Measurements from ENCODE around the gene MOSPD3. TPM values are rescaled to one million over a fixed set of nuclear protein-coding genes. Genes with fewer than 3 reads are reported as not detected.

Gene MOSPD3
- total RNA-seq, 1 donor from 2014 or later, result 23.0 TPM

DNA sequence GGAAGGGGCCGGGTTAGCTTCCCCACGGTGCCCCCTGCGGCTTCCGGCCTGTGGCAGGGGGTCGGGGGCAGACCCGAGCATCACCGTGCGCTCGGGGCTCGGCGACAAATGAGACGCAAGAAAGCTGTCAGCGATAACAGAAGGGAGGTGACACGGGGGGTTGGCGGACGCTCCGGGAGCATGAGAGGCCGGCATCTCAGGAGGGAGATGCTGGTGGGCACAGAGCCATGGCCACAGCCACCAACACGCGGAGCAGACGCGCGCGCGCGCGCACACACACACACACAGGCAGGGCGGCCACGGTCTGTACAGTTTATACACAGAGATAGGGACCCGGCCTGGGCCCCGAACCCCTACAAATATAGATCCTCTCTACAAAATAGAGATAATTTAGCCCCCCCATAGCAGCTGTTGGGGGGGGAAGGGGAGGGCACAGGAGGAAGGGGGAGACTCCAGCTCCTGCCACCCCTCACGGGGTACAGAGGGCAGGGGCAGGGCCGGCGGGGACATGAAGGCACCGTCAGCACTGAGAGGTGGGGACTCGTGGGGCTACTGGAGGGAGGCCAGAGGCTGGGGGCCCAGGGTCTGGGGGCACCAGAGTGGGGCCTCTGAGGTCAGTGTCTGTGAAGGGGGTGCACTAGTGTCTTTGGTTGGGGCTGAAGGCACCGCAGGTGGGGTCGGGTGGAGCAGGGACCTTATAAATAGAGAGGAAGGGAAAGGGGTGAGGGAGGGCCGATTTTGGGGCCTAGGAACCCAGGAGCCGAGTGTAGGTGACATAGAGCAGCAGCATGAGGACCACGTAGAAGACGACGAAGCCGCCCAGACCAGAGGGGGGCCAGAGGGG lies 37.8 kb upstream of the MOSPD3 start:
- no peak for ATAC-seq
- intact Hi-C loops (cut with DNase I), result no loop called here
- no peak for DNase-seq (ENCODE audit: low spot score)

GRCh38 chr7:100575206-100575631 lies 37.1 kb upstream of the MOSPD3 start:
- intact Hi-C loops (cut with DNase I), result no loop called here
- DNase-seq (ENCODE audit: low spot score), result no peak
- ATAC-seq, result no peak

DNA sequence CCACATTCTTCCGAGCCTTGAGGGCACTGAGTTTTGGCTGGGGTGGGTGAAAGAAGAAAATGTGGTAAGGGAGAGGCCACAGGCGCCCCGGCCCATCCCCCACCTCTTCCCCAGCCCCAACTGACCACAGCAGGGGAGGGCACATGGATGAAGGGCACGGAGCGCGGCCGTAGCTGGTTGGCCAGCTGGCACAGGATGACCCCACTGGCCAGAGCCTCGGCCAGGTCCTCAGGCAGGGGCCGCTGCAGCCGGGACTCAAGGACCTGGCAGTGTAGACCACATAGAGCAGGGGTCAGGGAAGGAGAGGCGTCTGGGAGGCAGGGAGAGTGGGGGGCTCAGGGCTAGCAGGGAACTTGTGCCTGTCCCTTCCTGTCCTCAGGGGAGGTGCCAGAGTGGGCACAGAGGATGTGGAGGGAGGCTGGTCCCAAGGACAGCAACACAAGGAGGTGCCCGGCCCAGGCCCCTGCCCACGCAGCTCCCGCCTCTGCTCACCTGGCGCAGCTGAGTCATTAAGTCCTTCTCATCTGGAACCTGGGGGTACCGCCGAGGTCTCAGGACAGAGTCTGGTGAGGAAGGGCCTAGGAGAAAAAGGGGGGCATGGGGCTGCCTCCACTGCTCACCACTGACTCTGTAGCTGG lies 36.5 kb upstream of the MOSPD3 start:
- DNase-seq (ENCODE audit: low spot score) (no peak), ATAC-seq (no peak)
- intact Hi-C loops (cut with DNase I), result no loop called here

DNA sequence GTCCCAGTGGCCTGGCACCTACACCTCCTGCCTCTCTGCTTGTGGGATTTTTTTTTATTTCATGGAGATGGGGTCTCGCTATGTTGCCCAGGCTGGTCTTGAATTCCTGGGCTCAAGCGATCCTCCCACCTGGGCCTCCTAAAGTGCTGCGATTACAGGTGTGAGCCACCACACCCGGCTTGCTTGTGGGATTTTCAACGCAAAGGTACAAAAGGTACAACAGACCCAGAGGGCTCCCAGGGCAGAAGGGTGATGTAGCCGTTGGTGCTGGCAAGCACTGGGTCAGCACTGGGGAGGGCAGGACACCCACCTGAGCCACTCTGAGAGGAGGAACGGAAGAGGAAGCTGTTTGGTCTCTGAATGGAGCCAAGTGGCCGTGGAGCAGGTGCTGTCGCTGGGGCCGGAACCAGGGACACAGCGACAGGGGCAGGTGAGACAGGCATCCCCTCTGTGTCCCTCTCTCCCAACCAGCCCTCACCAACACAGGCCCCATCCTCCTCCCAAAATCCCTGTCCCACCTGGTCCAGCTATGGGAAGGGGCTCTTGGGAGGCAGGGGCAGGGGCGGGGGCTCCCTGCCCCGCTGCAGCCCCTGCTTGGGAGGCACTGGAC lies 35.9 kb upstream of the MOSPD3 start:
- ATAC-seq (no peak), DNase-seq (ENCODE audit: low spot score) (no peak)
- intact Hi-C loops (cut with DNase I), result no loop called here

DNA sequence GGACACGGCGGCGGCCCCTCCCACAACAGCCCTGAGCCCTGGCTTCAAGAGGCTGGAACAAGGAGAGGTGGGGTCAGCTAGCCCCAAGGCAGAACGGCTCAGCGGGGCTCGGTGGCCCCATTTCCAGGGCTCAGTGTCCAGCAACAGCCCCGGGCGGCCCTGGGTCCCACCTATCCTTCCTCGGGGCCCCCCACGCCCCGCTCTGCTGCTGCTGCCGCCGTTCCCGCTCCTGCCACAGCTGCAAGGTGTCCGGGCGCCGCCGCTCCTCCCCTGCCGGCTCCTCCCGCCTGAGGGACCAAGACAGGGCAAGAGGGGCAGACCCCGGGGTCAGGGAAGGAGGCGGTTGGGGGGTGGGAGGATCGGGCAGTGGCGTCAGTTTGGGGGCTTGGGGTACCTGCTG lies 35.2 kb upstream of the MOSPD3 start:
- ATAC-seq, result no peak
- intact Hi-C loops (cut with DNase I), result no loop called here

DNA sequence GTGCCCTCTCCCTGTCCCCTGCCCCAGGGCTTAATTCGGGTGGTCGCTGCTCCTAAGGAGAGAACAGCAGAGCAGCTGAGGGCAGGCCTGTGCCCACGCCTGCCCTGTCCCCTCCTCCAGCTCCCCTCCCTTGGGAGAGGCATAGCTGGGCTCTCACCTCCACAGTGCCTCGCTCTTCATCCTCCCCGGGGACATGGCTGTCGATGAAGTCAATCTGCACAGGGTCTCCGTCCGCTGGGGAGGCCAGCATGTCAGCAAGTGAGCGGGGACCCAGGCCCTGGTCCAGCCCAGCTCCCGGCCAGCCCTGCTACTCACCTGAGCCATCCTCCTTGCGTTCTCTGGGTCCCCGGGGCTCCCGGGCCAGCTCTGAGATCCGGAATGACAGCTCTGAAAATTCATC lies 34.8 kb upstream of the MOSPD3 start:
- ATAC-seq (no peak), DNase-seq (ENCODE audit: low spot score) (no peak)
- intact Hi-C loops (cut with DNase I), result no loop called here

More for the DNA sequence above, 35.2 kb upstream of the MOSPD3 start:
- no peak for DNase-seq (ENCODE audit: low spot score)

GRCh38 chr7:100578246-100579183 lies 33.8 kb upstream of the MOSPD3 start:
- DNase-seq (ENCODE audit: low spot score) (no peak), ATAC-seq (no peak)
- intact Hi-C loops (cut with DNase I), result no loop called here

GRCh38 chr7:100580466-100581283 lies 31.7 kb upstream of the MOSPD3 start:
- intact Hi-C loops (cut with DNase I), result no loop called here
- no peak for DNase-seq (ENCODE audit: low spot score)
- ATAC-seq, result no peak

DNA sequence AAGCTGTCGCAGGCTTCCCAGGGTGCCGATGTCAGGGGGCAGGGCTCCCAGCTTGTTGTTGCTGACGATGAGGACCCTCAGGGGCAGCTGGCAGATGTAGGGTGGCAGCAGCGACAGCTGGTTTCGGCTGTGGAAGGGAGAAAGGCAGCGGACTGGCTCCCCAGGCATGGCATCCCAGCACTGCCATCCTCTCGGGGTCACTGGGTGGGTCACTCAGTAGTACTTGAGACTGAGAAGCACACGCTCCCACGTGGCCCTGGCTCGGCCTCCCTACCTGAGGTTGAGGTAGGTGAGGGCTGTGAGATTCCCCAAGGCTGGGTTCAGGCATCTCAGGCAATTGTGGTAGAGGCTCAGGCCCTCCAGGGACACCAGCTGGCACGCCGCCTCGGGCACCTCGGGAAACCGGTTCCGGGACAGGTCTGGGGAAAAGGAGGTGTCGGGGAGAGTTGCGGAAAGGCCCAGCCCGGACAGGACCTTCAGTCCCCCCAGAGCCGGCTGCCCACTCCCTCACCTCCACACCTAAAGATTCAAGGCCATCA lies 30.2 kb upstream of the MOSPD3 start:
- intact Hi-C loops (cut with DNase I), result no loop called here
- no peak for ATAC-seq
- no peak for DNase-seq (ENCODE audit: low spot score)

GRCh38 chr7:100582650-100583049 lies 29.7 kb upstream of the MOSPD3 start:
- no peak for DNase-seq (ENCODE audit: low spot score)
- no peak for ATAC-seq
- intact Hi-C loops (cut with DNase I), result no loop called here

DNA sequence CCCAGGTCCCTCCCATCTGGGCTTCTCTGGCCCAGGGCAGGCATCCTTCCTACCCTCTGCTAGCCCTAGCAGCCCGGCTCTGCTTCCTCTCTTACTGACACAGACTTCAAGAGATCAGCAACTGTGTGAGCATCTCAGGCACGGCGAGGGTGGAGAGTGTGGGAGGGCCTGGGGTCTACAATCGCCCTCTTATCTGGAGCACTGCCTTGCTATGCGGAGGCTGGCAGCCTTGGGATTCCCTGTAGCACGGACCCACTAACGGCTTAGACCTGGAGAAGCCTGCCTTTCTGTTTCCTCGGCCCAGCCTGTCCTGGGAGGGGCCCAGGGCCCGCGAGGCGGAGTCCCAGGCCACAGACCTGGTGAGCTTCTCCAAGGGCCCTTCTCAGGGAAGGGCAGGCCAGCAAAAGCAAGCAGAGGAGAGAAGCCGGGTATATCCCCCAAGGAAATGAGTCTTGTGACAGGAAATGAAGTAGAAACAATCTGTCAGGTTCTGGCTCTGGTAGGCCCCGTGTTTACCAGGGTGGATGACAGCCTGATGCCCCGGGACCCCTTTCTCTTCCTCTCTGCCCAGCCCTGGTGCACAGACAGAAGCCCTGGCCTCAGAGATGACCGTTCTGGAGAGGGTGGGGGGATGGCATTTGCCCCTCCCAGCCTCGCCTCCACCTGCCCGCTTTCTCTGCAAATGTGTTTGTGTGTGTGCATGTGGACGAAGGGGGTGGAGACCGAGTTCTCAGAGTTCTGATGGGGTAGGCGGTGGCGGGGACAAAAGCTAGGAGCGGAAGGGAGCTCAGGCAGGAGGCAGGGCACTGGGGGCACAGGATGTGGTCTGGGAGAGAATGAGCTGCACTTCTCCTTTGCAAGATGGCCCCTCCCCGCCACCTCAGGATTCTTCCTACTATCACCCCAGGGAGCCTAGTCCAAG lies 28.9 kb upstream of the MOSPD3 start:
- peak; percentile 9 for ATAC-seq
- intact Hi-C loops (cut with DNase I), result no loop called here
- DNase-seq (ENCODE audit: low spot score), result peak; percentile 80

DNA sequence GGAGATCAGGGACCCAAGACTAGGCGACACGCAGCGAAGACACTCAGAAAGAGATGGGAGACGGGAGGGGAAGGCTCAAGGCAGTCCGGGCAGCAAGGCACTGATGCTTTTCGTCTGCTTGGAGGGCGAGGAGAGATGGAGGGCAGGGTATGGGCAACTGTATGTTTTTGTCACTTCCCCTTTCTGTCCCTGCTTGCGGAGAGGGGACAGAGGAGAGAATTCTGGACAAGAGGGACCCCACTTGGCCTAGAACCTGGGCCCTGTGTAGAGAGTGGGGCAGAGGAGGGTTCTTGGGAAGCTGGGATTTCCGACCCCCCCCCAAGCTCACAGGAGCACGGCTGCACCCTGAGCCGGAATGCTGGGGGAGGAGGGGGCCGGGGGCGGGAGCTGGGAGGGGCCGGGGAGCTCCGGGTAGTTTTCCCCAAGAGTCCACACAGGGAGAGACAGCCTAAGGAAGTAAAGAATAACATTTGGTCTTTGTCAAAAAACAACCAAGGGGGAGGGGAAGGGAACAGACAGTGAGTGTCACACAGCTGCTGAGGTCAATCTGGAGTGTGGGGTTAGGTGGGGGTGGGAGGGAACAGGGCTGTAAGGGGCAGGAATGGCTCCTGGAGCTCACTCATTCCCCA lies 28.2 kb upstream of the MOSPD3 start:
- intact Hi-C loops (cut with DNase I), result no loop called here
- ATAC-seq (no peak), DNase-seq (ENCODE audit: low spot score) (no peak)

DNA sequence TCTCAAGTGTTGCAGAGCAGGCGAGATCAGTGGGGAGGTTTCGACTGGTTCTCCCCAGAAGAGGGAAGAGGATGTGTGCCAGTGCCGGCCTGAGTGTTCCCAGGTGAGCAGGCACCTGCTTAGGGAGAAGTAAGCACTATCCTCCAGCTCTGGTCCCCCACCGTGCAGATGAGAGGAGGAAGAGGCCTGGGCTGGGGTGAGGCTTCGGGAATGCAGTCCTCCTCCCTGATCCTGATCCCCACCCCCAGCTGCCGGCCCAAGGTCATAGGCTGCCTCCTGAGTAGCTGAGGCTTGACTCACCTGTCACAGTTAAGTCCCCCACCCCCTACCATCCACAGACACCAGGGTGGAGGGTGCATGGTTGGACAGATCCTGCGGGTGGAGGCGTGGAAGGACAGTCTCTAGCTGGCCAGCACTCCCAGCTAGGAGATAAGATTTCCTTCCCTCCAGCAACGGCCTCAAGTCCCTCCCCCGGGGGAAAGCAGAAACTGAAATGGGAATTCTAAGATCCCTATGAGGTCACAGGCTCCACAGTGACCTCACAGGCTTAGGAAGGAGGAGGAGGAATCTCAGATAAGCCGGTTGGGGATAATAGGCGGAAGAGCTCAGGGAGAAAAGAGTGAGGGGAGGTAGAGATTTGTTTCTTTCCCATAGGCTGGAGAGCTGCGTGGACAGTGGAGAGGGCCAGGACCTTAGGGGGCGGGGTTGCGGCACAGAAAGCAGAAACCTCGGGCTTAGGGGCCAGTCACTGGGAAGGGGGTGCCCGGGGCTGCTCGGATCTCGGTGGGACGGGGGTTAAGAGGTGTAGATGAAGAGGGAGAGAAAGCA lies 27.4 kb upstream of the MOSPD3 start:
- ATAC-seq (no peak), DNase-seq (ENCODE audit: low spot score) (no peak)
- intact Hi-C loops (cut with DNase I), result no loop called here

GRCh38 chr7:100585511-100586265 lies 26.7 kb upstream of the MOSPD3 start, which contains the start of gene LRCH4:
LRCH4 (minus strand) TSS chr7:100586129; CDS start chr7:100586100, 29 bp downstream.
- DNase-seq (ENCODE audit: low spot score), result no peak
- no peak for ATAC-seq
- intact Hi-C loops (cut with DNase I), result no loop called here

Data from sciatic nerve (tissue), 2 donors.